Hematopoietic multipotent progenitor cell treated with erythropoietin and hydrocortisone succinate and interleukin-3 and kit ligand, for 15 days (in vitro differentiated cells): Measurements from ENCODE around the gene TENM3.

Experiments used
- DNase-seq: peaks from one replicate; pipeline ENCODE4 v3.0.0-alpha.2; 2015; ENCODE audit warnings: low spot score

TENM3 gene

DNA sequence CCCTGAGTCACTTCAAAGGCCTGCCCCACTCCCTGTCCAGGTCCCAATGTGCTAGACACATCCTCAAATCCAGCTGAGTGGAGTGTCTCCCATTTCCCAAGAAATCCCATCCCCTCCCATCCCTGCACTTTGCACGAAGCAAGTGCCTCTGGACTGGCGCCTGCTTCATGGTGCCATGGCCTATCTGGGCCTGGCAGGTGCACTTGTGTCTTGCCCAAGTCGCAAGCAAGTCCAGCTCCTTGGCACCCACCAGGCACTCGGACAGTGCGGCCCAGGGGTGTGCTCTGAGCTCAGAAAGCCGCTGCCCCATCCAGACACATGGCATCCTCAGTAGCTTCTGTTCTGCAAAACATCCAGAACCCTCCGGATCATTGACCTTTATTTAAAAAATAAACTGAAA, 576.5 kb downstream of the TENM3 start:
- no peak for DNase-seq

DNA sequence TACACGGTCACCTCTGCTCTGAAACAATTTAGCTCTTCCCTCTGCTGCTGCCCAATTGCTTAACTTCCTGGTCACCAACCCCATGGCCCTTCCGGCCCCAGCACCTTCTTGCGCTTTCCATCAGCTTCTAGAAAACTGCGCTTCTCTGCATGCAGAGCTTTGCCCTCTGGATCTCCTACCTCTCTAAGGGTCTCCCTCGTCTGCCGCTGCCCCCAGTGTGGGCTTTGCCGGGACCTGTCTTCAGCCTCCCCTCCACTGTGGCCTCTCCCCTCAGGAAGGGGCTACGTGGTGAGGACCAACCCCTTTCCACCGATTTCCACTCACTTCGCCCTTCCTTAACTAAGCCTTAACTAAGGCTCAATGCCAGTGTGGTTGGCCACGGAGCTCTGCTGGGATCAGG, 579.4 kb downstream of the TENM3 start:
- DNase-seq, result no peak

DNA sequence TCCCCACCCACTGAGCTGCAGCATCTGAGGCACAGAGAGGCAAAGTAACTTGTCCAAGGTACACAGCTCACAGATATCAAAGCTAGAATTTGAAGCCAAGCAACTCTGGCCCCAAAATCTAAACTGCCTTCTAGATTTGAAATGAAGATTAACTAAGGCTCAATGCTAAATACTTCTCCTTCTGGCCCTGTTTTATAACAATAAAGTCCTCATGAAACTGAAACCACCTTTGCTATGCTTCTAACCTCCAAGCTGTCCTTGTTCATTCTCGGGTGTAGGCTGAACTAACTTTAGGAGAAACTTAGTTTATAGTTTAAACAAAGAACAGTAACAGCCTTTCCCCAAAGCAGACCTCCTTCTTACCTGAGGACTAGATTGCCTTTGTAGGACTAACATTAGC, 580.4 kb downstream of the TENM3 start:
- DNase-seq, result no peak

DNA sequence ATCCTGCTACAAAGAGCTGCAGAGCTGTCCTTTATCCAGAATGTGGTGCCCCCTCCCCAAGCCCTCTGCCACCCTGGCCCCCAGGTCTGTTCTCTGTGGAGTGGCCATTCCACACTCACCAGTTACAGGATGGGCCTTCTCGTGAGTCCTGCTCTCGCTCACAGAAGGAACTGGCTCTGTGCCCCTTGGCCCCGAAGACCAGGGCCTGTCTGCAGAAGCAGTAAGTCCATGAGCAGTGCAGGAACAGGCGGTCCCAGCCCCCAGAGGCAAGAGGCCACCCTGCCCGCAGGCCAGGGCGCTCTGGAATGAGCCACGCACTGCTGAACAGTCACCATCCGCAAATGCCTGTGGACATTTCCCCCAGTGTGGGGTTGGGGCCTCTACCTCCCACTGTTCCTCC, 581.8 kb downstream of the TENM3 start:
- no peak for DNase-seq

DNA sequence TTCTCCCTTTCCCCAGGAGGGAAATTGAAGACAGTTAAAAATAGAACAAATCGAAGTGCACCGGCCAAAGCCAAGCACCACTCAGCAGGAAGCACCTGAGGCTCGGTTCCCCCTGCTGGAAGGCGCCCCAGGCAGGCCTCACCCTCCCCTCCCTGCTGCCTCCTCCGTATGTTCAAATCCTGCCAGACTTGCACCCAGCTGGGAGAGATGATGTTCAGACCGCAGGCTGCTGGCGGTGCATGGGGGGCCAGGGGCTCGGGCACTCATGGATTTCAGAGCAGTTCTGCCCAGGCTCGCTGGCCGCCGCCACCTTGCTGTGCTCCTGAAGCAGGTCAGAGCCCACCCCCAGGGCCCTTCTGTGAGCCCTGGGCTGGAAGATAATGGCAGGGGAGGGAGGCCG, 582.6 kb downstream of the TENM3 start:
- no peak for DNase-seq

DNA sequence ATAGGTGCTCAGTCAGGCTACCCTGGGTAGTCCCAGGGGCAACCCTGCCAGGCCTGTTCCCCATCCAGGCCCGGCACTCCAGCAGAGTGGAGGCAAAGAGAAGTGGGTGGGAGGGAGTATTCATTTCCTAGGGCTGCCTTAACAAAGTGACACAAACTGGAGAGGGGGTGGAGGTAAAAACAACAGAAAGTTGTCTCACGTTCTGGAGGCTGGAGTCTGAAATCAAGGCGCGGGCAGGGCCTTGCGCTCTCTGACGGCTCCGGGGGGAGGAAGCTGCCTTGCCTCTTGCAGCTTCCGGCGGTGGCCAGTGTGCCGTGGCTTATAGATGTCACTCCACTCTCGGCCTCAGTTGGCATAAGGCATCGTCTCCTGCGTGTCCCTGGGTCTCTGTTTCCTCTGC, 583.2 kb downstream of the TENM3 start:
- DNase-seq, result no peak

DNA sequence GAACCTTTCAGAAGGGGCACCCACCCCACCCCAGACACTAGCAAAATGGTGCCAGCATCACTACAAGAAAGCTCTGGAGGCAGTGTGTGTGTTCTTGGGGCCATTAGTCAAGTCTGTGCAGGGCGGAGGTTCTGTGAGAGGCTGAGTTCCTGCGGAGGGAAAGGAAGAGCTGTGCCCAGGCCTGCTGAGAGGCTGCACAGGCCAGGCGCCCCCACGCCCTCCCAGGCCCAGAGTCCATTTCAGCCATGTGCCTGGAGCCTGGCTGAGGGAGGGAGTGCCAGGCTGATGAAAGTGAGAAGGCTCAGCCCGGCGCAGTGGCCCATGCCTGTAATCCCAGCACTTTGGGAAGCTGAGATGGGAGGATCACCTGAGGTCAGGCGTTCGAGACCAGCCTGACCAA, 584.0 kb downstream of the TENM3 start:
- no peak for DNase-seq

DNA sequence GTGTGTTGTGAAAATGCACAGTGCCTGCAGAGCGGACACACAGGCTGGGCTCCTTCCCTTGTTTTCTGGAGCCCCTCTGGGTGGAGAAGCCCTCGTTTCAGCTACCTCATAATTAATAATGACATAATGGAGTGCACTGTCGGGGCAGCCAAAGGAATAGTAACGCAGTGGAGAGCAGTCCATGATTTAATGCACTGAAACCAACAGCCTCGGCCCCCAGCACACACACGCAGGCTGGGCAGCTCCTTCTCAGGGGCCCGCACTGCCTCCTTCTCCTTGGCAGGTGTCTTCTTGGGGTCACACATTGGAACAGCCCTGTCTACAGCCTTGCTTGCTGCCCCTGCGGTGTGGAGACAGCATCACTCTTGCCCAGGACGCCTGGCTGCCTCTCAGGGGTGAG, 584.8 kb downstream of the TENM3 start:
- no peak for DNase-seq

DNA sequence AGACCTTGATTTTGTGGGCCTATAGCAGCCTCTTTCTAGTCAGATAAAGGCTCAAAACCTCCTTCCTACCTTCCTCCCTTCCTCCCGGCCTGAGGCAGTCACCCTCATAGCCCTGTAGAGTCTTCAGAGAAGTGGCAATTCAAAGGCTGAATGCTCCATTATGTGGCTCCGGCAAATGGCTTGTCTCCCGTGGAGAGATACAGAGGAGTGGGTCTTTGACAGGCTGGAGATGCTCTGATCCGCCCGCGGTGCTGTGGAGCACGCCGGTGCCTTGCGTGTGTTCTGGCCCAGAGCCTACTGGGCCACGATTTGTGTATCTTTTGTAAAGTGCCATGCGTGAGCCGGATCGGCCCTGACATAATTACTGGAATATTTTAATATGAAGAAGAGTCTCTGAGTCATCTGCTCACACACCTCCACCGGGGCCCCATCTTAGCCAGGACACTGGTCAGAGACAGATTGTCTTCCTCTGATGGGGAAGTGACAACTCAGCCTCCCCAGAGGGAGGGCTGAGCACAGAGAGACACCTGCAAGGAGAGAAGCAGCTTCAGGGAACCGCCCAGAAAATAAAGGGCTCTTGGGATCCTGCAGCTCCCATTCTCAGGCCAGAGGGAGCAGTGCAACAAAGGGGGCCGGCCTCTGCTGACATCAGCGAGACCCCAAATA, 585.3 kb downstream of the TENM3 start:
- no peak for DNase-seq

DNA sequence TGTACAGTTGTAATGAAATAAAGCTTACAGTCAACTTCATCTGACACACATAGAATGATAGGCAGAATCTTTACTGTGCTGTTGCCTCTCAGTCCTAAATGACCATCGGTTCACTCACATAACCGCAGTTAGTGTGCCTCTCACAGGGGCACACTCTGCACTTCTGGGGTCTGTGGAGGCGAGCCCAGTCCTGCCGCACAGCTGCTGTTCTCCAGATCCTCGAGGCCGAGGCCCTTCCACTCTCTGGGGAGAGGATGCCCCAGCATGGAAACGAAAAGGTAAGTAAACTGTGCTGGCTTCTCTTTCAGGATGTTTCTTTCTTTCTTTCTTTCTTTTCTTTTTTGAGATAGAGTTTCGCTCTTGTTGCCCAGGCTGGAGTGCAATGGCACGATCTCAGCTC, 586.0 kb downstream of the TENM3 start:
- DNase-seq, result no peak

DNA sequence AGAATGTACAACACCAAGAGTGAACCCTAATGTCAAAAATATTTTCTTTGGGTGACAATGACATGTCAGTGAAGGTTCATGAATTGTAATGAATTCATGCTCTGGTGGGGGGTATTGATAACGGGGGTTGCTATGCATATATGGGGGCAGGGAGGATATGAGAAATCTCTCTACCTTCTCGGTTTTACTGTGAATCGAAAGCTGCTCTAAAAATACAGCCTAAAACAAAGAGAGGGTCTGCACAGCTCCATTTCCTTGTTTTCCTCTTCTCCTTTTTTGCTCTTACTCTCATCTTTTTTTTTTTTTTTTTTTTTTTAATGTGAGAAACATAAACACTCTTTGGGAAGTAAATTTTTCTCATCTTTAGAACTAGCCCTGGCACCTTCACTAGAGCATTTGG, 588.2 kb downstream of the TENM3 start:
- no peak for DNase-seq

DNA sequence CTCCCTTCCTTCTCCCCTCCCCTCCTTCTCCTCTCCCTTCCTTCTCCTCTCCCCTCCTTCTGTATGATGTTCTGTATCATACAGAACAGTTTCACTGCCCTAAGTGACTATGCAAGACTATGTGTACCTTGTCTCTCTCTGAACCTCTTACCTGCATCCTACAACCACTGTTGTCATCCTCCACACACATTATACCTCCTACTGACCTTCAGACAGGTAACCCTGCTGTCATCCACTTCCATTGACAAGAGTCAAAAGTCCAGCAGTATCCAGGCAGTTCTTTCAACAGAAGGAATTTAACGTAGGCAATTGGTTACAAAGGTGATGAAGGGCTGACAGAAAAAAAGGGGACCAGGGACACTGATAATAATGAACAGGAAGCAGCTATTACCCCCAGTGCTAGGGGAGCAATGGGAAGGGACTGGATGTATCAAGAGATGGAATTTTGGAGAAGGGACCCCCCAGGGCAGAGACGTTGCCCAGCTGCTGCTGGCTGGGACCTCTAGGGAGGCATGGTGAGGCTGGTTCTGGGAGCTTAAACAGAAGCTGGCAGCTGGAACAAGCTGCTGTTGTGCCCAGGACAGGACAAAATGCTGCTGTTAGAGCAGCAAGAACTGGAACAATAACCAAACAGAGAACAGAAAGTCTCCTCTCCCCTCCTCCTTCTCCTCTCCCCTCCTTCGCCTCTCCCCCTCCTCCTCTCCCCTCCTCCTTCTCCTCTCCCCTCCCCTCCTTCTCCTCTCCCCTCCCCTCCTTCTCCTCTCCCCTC, 589.3 kb downstream of the TENM3 start:
- DNase-seq, result no peak

DNA sequence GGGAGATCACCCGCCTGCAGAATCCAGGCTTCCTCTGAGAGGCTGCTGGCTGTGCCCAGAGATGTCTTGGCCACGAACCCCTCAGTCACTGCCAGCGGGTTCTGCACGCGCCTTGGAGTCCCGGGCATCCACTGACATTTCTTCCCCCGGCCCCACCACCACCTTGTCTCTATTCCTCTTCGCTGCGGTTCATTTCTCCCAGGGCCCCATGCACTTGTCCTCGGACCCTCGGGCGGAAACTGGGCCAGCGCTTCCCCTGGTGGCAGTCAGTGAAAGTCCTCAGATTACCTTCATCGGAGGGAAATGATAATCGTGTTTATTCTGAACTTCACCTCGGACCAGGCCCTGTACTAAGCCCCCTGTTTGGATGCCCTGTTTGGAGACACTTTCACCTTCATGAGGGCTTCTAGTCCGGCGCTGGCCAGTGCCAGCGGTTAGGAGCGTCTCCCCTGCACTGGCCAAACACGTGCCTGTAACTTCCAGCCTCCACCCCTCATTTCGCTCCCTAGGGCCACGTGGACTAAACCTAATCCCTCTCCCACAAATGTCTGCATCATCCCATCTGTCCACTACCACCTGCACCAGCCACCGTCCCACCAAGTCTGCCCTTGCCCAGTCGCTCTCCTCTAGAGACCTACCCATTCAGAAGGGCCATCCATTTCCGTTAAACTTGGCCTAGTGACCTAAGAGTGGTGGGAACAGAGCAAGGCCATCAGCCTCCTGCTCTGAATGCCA, 592.0 kb downstream of the TENM3 start:
- DNase-seq, result no peak

DNA sequence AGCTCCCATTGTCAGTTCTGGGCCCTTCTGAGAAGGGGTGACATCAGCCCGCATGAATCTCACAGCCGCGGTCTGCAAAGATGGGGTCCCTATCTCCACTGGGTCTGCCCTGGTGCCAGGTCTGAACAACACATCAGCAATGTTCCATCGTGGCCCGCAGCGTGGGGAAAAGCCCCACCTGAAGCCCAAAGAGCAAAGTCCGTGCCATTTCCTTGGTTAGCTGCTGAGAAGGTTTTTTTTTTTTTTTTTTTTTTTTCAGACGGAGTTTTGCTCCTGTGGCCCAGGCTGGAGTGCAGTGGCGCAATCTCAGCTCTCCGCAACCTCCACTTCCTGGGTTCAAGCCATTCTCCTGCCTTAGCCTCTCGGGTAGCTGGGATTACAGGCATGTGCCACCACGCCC, 594.6 kb downstream of the TENM3 start:
- no peak for DNase-seq

DNA sequence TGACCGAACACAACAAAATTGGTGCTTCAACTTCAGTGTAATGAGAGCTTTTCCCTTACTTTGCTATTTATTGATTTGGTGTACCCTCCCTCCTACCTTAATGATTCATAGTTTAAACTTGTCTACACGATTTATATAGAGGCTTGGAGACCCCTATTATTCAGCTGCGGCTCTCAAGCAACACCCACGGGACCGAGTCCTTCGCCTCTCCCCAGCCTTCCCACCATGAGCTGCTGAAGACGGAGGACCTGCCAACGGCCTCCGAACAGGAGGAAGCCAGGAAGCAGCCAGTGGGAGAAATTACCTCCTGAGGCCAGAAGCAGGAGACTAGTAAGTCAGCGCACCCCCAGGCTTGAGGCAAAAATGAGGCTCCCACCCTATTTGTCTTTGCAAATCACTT, 595.3 kb downstream of the TENM3 start:
- DNase-seq, result no peak

DNA sequence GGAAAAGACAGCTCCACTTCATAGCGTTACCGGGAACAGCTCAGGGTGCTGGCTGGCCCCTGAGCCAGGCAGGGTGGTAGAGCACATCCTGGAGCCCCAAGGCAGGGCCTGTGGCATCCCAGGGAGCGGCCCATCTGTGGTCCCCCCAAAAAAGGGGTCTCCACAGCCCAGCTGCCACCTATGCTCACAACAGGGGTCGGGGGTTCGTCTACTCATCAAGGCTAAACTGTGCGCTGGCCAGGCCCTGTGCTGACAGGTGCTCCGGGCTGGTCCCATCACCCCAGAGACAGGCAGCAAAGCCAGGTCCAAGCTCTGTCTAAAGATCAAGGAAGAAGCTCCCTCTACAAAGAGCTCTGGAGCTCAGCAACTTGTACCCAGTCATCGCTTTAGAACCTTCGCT, 596.1 kb downstream of the TENM3 start:
- no peak for DNase-seq

DNA sequence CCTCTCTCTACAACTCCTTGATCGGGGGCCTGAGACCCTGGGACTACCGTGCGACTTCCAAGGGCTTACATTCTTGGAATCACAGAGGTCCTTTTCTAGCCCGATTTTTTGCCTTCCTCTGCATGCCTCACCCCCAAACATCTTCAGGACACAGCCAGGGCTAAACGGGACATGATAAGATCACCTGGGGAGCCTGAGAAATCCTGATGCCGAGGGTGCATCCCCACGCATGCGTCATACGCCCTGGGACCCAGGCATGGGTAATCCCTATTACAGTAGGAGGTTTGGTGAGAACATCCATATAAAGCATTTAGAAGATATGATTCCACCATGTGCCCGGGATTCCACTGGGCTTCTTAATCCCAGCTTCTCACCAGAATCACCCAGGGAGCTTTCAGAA, 596.9 kb downstream of the TENM3 start:
- no peak for DNase-seq

DNA sequence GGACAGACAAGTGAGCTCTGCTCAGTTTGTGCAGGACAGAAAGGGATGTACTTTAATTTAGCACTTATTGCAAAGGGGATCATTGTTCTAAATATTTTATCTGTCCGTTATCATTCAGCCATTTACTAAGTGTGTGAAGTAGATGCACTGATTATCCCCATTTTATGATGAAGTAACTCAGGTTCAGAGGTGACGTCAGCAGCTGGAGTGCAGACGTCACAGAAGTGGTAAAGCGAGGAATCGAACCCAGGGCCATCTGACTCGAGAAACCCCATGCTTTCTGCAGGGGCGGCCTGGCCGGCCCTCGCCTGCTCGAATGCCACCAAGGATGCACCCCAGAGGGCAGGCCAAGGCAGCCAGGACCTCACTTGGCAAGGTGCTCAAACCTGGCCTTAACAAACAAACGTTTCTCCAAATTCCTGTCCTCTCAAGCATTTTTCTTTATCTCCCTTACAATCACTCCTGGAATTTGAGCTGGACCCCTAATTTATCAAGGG, 599.0 kb downstream of the TENM3 start:
- DNase-seq, result no peak

DNA sequence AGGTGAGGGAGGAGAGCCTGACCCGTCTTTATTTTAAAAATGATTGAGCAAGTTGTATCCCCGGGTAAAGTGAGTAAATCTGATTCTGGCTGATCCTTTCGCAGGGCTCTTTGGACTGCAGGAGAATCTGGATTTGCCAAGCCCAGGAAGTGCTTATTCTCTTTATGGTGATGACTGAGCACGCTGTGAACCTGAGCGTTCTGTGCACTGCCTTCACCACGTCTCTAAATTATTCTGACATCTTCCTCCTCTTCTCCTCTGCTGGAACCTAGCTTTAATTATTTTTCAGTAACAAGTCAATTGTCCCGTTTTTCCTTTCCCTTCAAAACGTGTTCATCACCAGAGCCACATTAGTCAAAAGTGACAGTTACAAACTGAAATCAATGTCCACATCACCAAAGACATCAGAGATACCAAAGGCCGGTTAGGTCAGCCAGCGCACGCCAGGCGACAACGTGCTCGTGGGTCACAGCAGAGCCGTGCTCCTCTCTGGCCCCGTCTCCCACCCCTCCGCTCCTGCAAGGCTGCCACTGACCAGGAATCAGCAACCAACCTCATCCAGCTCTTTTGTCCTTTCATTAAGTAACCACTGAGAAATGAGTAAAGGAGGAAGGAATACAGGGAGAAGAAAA, 599.7 kb downstream of the TENM3 start:
- no peak for DNase-seq

DNA sequence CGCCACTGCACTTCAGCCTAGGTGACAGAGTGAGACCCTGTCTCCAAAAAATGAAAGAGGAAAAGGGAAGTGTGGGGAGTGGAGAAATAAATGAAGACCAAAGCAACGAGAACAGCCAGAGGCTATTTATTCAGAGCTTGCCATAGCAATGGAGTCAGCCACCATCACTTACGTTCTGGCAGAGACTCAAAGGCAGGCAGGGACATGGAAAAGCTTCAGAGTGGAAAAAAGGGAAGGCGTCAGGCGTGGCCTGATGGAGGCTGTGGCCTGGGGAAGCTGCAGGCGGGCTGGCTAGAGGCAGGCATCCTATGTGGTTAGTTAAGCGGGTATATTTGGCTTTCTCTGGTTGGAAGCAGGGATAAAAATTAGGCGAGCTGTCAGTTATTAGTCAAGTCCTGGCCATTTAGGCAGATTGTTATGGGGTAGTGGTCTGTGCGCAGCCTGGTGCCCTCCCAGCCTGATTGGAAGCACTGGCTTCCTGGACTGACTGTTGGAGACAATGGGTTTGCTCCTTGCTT, 600.7 kb downstream of the TENM3 start:
- no peak for DNase-seq

DNA sequence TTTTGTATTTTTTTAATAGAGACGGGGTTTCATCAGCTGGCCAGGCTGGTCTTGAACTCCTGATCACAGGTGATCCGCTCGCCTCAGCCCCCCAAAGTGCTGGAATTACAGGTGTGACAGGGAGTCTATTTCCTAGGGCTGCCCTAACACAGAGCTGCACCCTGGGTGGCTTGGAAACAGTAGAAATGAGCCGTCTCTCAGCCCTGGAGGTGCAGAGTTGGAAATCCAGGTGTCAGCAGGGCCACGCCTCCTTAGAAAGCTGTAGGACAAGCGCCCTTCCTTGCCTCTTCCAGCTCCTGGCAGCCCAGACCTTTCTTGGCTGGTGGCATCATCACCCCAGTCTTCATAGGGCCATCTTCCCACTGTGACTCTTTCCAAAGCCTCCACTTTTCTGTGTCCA, 602.4 kb downstream of the TENM3 start:
- DNase-seq, result no peak

DNA sequence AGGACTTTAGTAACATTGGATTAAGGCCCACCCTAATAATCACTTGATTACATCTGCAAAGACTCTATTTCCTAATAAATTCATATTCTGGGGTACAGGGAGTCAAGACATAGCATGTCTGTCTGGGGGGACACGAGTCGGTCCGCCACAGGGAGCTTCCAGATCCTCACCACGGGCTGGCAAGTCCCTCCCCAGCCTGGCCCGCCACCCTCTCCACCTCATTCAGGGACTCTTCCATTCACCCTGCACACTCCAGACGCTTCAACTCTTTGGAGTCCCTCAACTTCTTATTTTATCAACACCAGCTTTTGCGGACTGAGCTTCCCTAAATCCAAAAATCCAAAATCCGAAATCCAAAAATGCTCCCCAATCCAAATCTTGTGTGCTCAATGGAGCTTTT, 602.8 kb downstream of the TENM3 start:
- no peak for DNase-seq
